Panc1 (cell line): ENCODE data around the gene PHTF2. TPM values are rescaled to one million over a fixed set of nuclear protein-coding genes. Genes with fewer than 3 reads are reported as not detected.

Source experiments
- ATAC-seq: fragments of 200-7000 bp; cut with Tn5 transposase; 2 replicates; pipeline ENCODE4 v1.9.1; 2020; ENCODE audit warnings: mild to moderate bottlenecking, moderate library complexity
- BruUV-seq: library from RNA; stranded (reverse); fragments of 400-500 nt; replicated peaks from 2 replicates; lab custom pipeline; 2021; lab: Mats Ljungman, UMichigan
- CTCF ChIA-PET: fragments of 300-600 bp; sonication (Branson Sonifier 250); formaldehyde crosslinking; loops from one replicate; lab custom pipeline; 2022; ENCODE audit warnings: antibody characterized with exemption; lab: Charles Lee
- POLR2A ChIA-PET: fragments of 300-600 bp; sonication (Branson Sonifier 250); formaldehyde crosslinking; loops from one replicate; lab custom pipeline; 2022; ENCODE audit warnings: antibody characterized with exemption; lab: Charles Lee
- DNase-seq: peaks from one replicate; pipeline ENCODE4 v3.0.0-alpha.2; 2010; ENCODE audit warnings: low read depth, low spot score
- H3K27ac ChIP-seq: 2 replicates; pipeline ENCODE4 v1.5.1; 2011; ENCODE audit warnings: mild to moderate bottlenecking, low read length, inconsistent platforms
- H3K27me3 ChIP-seq: fragments of 200-500 bp; sonication (Bioruptor generic); 2 replicates; pipeline ENCODE4 v1.6.0; 2014; ENCODE audit warnings: low read length, inconsistent platforms; ENCODE audit not compliant: control insufficient read depth, insufficient read depth
- H3K36me3 ChIP-seq: fragments of 200-500 bp; sonication (Bioruptor generic); 2 replicates; pipeline ENCODE4 v1.5.1; 2014; ENCODE audit warnings: inconsistent platforms, mild to moderate bottlenecking, low read length, moderate library complexity; ENCODE audit not compliant: control insufficient read depth, insufficient read depth
- H3K4me1 ChIP-seq: 2 replicates; pipeline ENCODE4 v1.5.1; 2011; ENCODE audit warnings: inconsistent platforms, mild to moderate bottlenecking, low read length, moderate library complexity; ENCODE audit not compliant: control insufficient read depth, insufficient read depth
- H3K4me3 ChIP-seq, 2 experiments: 2 replicates each; pipeline ENCODE4 v1.5.1; 2011 to 2012; ENCODE audit warnings: low read depth in 2 of 2, low read length in 2 of 2, mild to moderate bottlenecking in 2 of 2, inconsistent platforms in 1 of 2, moderate library complexity in 1 of 2
- H3K9me3 ChIP-seq: fragments of 200-500 bp; sonication (Bioruptor generic); 2 replicates; pipeline ENCODE4 v1.5.1; 2014; ENCODE audit warnings: low read depth, mild to moderate bottlenecking, inconsistent platforms, low read length, moderate library complexity; ENCODE audit not compliant: control insufficient read depth, insufficient read depth
- POLR2AphosphoS5 ChIP-seq: IDR thresholded peaks from 2 replicates; pipeline ENCODE4 v1.6.1; 2012; ENCODE audit warnings: mild to moderate bottlenecking, low read depth, low read length, moderate library complexity
- REST ChIP-seq, 2 experiments: IDR thresholded peaks; 2 replicates each; pipeline ENCODE4 v1.6.1; 2011 to 2012; ENCODE audit warnings: low read depth in 2 of 2, control low read depth in 1 of 2, low read length in 1 of 2, mild to moderate bottlenecking in 1 of 2, moderate library complexity in 1 of 2; ENCODE audit not compliant: insufficient read depth in 1 of 2
- SIN3A ChIP-seq: IDR thresholded peaks from 2 replicates; pipeline ENCODE4 v1.6.1; 2012; ENCODE audit warnings: low read depth, mild to moderate bottlenecking, low read length, moderate library complexity, borderline replicate concordance; ENCODE audit not compliant: insufficient read depth
- TCF7L2 ChIP-seq: IDR thresholded peaks from 2 replicates; pipeline ENCODE4 v1.6.1; 2011; ENCODE audit warnings: mild to moderate bottlenecking, low read depth, low read length, inconsistent platforms
- in situ Hi-C: cut with HindIII; loops from 2 replicates; pipeline ENCODE4 v1.10.0; 2016; ENCODE audit warnings: low sequenced_read_pairs, low pct_unique_long_range_greater_than_20kb
- intact Hi-C: fragments of 100-400 bp; cut with micrococcal nuclease; formaldehyde crosslinking; loops from one replicate; pipeline ENCODE4 v1.10.0; 2022; ENCODE audit not compliant: unreplicated experiment
- total RNA-seq: library from RNA; stranded (reverse); gene quantifications from one replicate; pipeline ENCODE4 v1.2.1, GENCODE V29; 2021; ENCODE audit not compliant: unreplicated experiment
- TF ChIP-seq, protein P1 (sequence below): fragments of 450-650 bp; IDR thresholded peaks from 2 replicates; pipeline ENCODE4 v1.5.1; 2017; ENCODE audit warnings: mild to moderate bottlenecking

PHTF2 gene
- total RNA-seq, 1 experiment from 2014 or later = 61.5 TPM

GRCh38 chr7:77808517-77808916, 9.9 kb downstream of the PHTF2 start:
- no peak for TF ChIP-seq SIN3A
- TF ChIP-seq TCF7L2 = no peak
- TF ChIP-seq, protein P1, sequence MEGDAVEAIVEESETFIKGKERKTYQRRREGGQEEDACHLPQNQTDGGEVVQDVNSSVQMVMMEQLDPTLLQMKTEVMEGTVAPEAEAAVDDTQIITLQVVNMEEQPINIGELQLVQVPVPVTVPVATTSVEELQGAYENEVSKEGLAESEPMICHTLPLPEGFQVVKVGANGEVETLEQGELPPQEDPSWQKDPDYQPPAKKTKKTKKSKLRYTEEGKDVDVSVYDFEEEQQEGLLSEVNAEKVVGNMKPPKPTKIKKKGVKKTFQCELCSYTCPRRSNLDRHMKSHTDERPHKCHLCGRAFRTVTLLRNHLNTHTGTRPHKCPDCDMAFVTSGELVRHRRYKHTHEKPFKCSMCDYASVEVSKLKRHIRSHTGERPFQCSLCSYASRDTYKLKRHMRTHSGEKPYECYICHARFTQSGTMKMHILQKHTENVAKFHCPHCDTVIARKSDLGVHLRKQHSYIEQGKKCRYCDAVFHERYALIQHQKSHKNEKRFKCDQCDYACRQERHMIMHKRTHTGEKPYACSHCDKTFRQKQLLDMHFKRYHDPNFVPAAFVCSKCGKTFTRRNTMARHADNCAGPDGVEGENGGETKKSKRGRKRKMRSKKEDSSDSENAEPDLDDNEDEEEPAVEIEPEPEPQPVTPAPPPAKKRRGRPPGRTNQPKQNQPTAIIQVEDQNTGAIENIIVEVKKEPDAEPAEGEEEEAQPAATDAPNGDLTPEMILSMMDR = no peak
- TF ChIP-seq REST (IDR thresholded peaks at IDR 0.05; ENCODE audit: insufficient read depth in 1 of 2, low read depth in 2 of 2, low read length in 1 of 2) = no peak
- no peak for TF ChIP-seq POLR2AphosphoS5
- H3K4me1 ChIP-seq = peaks cover 15% of the 10 kb centered on the region; the same call in 1 of the 2 replicates
- no peaks in the 10 kb centered on the region for H3K27me3 ChIP-seq
- ATAC-seq (no peak), DNase-seq (no peak)
- H3K36me3 ChIP-seq = no peaks in the 10 kb centered on the region
- in situ Hi-C loops = no loop called here
- ChIA-PET POLR2A (no interaction called here), CTCF (no interaction called here)
- H3K27ac ChIP-seq = no peak overlapping the region
- H3K4me3 ChIP-seq = no peak overlapping the region
- H3K9me3 ChIP-seq = peaks cover 36% of the 10 kb centered on the region
- no TSS peak for BruUV-seq
- intact Hi-C loops = no loop called here

- ChIA-PET CTCF (no interaction called here), POLR2A (interaction anchor here (0.6 to 0.8 kb wide), 2 partner anchors 48 to 154 kb away, joined by 3 read pairs; no protein-coding TSS in a partner anchor)
- no peaks in the 10 kb centered on the region for H3K27me3 ChIP-seq
- no peaks in the 10 kb centered on the region for H3K36me3 ChIP-seq
- DNase-seq (no peak), ATAC-seq (peak; percentile 51; the same call in 1 of the 2 replicates)
- peaks cover 15% of the 10 kb centered on the region; the same call in 1 of the 2 replicates for H3K4me1 ChIP-seq
- no peak for TF ChIP-seq REST (IDR thresholded peaks at IDR 0.05; ENCODE audit: insufficient read depth in 1 of 2, low read depth in 2 of 2, low read length in 1 of 2)
- TF ChIP-seq, protein P1 = no peak
- TF ChIP-seq TCF7L2 = no peak
- TF ChIP-seq SIN3A = no peak
- no peak for TF ChIP-seq POLR2AphosphoS5
- no peak overlapping the region for H3K4me3 ChIP-seq
- peak overlapping the region; percentile 72; the same call in 1 of the 2 replicates for H3K27ac ChIP-seq
- intact Hi-C loops = no loop called here
- H3K9me3 ChIP-seq = peaks cover 28% of the 10 kb centered on the region
- BruUV-seq = no TSS peak
- in situ Hi-C loops = no loop called here
Observed at GRCh38 chr7:77811516-77812289, 13.1 kb downstream of the PHTF2 start.
